K562 (cell line): ENCODE data around the gene PRSS48. TPM values are rescaled to one million over a fixed set of nuclear protein-coding genes. Genes with fewer than 3 reads are reported as not detected.

ENCODE experiments used
- EWSR1 ChIP-seq: fragments of 450-650 bp; IDR thresholded peaks from 2 replicates; pipeline ENCODE4 v1.6.1; 2018; ENCODE audit warnings: borderline replicate concordance, mild to moderate bottlenecking, low read depth, moderate library complexity; ENCODE audit not compliant: partially characterized antibody
- MGA ChIP-seq: fragments of 450-650 bp; IDR thresholded peaks from 2 replicates; pipeline ENCODE4 v1.6.1; 2016; ENCODE audit warnings: mild to moderate bottlenecking, moderate library complexity
- NR2C2 ChIP-seq, 2 experiments: fragments of 200-800 bp in 1 of 2; sonication (Bioruptor generic) in 1 of 2; sonication (generic) in 1 of 2; formaldehyde crosslinking in 1 of 2; IDR thresholded peaks; 2 replicates each; pipeline versions ENCODE4 v1.6.1 to v1.8.0; 2016 to 2022; ENCODE audit warnings: mild to moderate bottlenecking in 1 of 2, missing compliant biosample characterization in 1 of 2, missing genetic modification characterization in 1 of 2, missing genetic modification reagents in 1 of 2
- PHF21A ChIP-seq: fragments of 450-650 bp; IDR thresholded peaks from 2 replicates; pipeline ENCODE4 v1.6.1; 2017; ENCODE audit warnings: low read depth, borderline replicate concordance
- SMARCA5 ChIP-seq: fragments of 450-650 bp; IDR thresholded peaks from 2 replicates; pipeline ENCODE4 v1.6.1; 2016
- ZNF3 ChIP-seq: fragments of 250-450 bp; sonication (Bioruptor Pico); IDR thresholded peaks from 2 replicates; pipeline ENCODE4 v1.5.0; 2021; ENCODE audit warnings: mild to moderate bottlenecking, moderate library complexity
- polyA plus RNA-seq, 8 experiments: library from polyadenylated mRNA; depleted of rRNA in 4 of 8; stranded (reverse) in 5 of 8; unstranded in 3 of 8; fragments of >200 nt; fragmentation: Nextera tagmentation in 2 of 8; fragmentation: Illumina TruSeq in 1 of 8; extraction: Ambion mirVana in 2 of 8; extraction: Trizol in 1 of 8; gene quantifications; 2 replicates each; pipeline versions ENCODE4 v1.2.1 to v1.2.3, GENCODE V29; 2011 to 2014; ENCODE audit warnings: inconsistent platforms in 1 of 8, missing spikeins in 1 of 8
- total RNA-seq, 7 experiments: library from RNA; depleted of rRNA in 6 of 7; stranded (reverse); fragments of >200 nt in 6 of 7; fragmentation: Illumina TruSeq in 2 of 7; extraction: Trizol in 2 of 7; gene quantifications; 2 replicates each; pipeline versions ENCODE4 v1.2.1 to v1.2.3, GENCODE V29; 2011 to 2021; ENCODE audit warnings: low replicate concordance in 1 of 7
- TF ChIP-seq, protein P1 (sequence below): fragments of 250-450 bp; sonication (Bioruptor Pico); IDR thresholded peaks from 2 replicates; pipeline ENCODE4 v1.8.0; 2022; ENCODE audit warnings: moderate library complexity, mild to moderate bottlenecking, inconsistent platforms
- TF ChIP-seq, protein P2 (sequence below): fragments of 250-450 bp; sonication (Bioruptor Pico); IDR thresholded peaks from 2 replicates; pipeline ENCODE4 v1.5.0; 2021; ENCODE audit warnings: mild to moderate bottlenecking, borderline replicate concordance

PRSS48 gene
- total and polyA plus RNA-seq, 9 of the 15 experiments (the other 6 are each of a cell fraction or from before 2014, with no cell fraction given), result not detected

GRCh38 chr4:151323667-151324066, 46.7 kb downstream of the PRSS48 start (continued):
- TF ChIP-seq MGA, result no peak
- TF ChIP-seq, protein P1, sequence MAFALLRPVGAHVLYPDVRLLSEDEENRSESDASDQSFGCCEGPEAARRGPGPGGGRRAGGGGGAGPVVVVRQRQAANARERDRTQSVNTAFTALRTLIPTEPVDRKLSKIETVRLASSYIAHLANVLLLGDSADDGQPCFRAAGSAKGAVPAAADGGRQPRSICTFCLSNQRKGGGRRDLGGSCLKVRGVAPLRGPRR (CRISPR knock-in tag), result no peak
- TF ChIP-seq, protein P2, sequence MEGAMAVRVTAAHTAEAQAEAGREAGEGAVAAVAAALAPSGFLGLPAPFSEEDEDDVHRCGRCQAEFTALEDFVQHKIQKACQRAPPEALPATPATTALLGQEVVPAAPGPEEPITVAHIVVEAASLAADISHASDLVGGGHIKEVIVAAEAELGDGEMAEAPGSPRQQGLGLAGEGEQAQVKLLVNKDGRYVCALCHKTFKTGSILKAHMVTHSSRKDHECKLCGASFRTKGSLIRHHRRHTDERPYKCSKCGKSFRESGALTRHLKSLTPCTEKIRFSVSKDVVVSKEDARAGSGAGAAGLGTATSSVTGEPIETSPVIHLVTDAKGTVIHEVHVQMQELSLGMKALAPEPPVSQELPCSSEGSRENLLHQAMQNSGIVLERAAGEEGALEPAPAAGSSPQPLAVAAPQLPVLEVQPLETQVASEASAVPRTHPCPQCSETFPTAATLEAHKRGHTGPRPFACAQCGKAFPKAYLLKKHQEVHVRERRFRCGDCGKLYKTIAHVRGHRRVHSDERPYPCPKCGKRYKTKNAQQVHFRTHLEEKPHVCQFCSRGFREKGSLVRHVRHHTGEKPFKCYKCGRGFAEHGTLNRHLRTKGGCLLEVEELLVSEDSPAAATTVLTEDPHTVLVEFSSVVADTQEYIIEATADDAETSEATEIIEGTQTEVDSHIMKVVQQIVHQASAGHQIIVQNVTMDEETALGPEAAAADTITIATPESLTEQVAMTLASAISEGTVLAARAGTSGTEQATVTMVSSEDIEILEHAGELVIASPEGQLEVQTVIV (CRISPR knock-in tag), result no peak
- no peak for TF ChIP-seq EWSR1
- no peak for TF ChIP-seq NR2C2 (CRISPR knock-in tag; IDR thresholded peaks at IDR 0.05)
- no peak for TF ChIP-seq NR2C2 (tag; IDR thresholded peaks at IDR 0.05)
- no peak for TF ChIP-seq ZNF3 (CRISPR knock-in tag)
- no peak for TF ChIP-seq SMARCA5
- no peak for TF ChIP-seq PHF21A
